GM21390 (cell line): ENCODE results near the gene TMEM30B.
A peak's percentile ranks its signal among the peaks of the same experiment; 100 is the strongest.
"Not testable (repeated sequence)": the region's sequence is repeated elsewhere in the genome, so short reads cannot be mapped to it uniquely, and the experiment has no call there.

Source experiments
- ATAC-seq: cut with Tn5 transposase; IDR thresholded peaks from one replicate; pipeline ENCODE4 v1.9.1; 2021; ENCODE audit not compliant: unreplicated experiment

TMEM30B gene

DNA sequence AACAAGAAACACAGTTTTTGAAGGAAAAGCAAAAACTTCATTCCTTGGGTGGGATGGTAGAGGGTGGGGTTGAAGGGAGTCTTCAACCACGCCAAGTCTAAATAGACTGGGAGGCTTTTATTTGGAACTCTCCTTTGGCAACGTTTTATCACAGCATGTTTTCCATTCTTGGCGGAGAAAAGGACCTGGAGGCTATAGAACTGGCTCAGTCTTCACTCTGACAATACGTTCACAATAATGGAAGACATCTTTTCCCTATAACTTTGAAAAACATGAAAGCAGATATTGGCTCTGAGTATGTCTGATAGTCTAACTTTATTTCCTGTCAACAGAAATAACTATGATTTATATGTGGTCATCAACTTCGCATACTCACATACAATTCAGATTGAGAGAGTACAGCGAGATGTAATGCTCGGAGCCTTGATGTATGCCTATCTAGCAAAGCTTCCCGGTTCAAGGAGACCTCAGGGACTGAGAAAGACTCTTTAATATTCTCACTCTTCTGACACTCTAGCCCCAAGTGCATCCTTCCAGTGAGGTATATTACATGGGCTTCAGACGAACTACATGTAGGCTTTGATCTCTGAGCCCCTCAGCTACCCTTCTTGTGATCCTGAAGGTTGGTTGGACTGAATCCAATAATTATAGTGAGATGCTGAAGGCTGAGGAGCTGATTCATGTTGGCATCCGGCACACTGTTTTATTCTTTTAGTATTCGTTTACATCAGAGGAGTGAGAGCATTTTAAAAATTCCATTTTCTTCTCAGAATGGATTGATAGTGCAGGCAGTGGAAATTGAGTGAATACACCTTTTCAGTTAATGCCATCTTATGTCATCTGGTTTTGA lies 14.0 kb downstream of the TMEM30B start:
- no peak for ATAC-seq

DNA sequence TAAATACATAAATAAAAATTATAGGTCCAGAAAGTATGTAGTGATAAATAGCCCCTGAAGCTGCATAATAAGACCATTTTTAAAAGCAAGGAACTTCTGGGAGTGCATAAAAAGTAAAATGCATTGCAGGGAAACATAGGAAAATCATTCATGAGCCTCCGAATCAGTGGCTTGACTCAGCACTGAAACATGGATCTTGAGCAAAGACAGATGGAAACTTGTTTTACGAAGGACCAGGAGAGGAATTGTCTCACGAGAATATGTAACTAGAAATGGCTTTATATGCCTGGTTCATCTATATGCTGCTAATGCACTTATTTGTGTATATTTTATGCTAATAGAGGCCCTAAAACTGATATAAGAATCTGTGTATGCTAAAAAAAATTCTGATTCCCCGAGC lies 14.7 kb downstream of the TMEM30B start:
- no peak for ATAC-seq

DNA sequence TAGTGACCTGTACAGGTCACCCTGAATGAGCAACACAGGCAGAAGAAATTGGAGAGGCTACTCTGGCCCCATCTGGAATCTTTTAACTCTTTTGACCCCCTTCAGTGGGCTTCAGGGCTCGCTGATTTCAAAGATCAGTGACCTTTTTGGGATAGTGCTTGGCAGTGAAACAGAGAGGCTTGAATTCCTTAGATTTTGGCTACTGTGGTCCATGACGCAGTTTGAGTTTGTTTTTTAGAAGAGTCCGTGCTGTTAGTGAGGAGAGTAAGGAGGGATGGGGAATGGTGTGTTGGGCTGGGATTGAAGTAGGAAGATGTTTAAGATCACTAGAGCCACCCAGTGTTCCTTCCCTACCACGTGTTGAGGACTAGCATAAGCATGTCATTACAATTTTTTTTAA lies 16.5 kb downstream of the TMEM30B start:
- no peak for ATAC-seq

DNA sequence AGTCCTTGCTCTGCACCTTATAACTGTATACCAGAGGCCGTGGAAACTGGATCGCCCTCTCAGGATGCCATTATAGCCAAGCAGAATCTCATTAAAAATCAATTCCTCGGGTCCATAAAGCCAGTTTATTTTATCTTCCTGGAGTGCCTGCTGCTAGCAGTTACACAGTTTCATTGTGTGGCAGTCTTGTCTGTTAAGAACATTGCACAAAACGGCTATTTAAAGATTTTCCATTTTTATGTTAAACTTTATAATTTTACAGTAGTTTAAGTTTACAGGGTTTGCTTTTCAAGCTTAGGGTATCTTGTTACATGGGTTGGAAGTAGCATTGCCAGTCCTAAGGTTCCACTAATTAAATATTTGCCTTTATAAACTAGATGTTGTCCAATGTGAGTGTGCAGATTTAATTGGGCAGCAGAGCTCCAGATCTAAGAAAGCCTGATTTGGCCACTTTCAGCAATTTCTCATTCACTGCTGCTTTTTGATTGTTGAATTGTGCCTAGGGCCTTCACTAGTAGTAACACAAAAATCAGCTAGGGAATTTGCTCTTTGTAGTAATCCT lies 17.0 kb downstream of the TMEM30B start:
- ATAC-seq: no peak

DNA sequence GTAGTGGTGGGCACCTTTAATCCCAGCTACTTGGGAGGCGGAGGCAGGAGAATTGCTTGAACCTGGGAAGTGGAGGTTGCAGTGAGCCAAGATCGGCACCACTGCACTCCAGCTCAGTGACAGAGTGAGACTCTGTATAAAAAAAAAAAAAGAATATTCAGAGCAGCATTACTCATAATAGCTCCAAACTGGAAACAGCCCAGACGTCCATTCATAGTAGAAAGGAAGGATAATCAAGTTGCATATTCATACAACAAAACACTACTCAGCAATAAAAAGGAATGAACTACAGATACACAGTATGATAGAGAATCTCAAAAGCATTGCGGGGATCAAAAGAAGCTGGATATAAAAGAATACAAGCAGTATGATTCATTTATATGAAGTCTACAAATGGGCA lies 19.1 kb downstream of the TMEM30B start:
- no peak for ATAC-seq

DNA sequence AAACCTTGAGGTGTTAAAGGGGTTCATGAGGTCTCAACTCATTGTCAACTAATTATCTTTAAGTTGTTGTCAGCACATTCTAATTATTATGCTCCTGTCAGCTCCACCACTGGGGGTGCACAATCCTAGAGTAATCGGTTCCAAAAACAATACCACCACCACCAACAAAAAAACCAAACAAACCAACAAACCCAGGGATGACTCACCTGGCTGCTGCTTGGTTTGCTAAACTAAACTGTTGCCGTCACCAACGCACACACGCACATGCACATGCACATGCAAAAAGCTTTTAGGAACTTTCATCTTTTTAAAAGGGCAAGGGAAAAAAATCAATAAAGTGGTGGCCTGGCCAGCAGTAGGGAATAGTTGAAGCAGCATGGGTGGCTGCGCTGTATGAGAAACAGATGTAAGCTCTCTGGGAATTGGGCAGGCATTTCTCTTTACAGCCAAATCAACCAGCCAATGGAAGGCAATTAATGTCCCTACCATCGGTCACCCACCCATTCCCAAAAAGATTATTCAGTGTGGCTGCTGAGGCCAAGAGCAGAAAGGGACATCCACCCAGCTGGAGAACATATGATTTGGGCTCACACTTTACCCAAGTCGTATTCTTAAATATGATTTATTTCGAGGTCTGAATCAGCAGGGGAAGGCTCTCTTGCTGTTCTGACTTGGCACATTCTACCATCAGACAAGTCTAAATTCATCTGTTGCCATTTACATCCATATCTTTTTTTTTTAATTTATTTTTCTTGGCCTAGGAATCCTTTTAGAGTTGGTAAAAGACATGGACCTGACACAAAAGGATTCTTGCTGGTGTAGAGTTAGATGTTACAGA lies 20.0 kb downstream of the TMEM30B start:
- ATAC-seq: no peak

DNA sequence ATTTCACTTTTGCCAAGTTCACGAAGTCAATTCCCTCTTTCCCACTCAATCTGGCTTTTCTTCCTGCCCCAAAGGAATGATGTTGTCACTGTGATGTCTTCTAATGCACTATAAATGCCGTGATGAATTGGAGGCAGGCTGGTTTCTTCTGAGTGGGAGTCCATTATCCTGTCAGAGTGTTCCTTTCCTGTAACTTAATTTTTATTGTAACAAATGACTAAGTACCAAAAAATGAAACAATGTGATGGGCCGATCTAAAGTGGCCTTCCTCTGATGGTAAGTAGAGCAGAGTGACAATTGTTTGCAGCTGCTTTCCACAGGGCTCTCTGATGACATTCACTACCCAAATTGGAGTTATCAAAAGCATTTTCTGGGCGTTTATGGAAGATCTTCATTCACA lies 22.2 kb downstream of the TMEM30B start:
- no peak for ATAC-seq

DNA sequence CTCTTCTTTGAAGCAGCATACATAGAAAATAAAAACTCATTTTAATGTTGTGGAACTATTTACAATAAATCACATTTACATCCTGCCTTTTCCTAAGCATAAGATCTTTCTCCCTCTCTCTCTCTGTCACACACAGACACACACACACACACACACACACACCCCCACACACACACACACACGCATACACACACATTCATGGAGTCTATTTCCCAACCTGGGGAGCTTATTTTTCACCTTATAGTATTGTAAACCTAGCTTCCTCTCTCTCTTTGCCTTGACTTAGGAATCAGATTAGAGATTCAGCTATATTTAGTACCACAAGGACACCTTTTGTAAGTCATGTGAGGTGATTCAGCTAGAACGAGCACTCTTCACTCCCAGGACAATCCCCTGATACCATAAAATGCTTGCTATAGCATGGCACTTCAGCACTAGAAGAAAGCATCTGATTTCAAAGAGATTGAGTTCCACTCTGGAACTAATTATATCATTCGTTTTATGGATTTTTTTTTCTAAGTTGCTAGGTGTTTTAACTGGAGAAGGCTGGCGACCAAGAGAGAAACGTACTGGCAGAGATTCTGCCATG lies 23.6 kb downstream of the TMEM30B start:
- ATAC-seq: no peak

DNA sequence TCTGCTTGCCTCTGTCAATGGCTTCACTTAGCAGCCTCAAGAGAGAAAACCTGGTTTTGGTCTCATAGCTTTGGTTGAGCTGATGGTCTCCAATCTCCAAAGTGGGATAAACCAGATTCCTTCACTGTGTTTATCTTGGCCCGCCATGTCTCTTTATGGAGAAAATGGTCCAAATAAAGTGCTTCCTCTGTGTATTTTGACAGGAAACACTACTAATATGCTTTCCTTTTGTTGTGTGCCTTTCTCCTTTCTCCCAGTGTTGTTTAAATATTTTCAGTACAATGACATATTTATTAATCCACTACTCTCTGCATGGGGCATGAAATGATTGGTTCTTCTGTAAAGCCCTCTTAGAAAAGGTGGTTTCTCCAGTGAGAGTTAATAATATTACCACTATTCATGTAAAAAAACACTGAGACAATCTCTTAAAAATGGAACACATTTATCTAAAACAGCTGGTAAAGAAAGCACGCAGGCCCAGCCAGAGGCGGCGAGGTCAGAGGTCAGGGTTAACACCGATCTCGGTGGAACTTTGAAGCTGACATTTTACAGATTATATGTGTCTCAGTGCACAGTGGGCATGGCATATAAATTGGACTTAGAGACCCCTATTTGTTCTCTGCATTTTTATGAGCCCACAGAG lies 24.2 kb downstream of the TMEM30B start:
- no peak for ATAC-seq

DNA sequence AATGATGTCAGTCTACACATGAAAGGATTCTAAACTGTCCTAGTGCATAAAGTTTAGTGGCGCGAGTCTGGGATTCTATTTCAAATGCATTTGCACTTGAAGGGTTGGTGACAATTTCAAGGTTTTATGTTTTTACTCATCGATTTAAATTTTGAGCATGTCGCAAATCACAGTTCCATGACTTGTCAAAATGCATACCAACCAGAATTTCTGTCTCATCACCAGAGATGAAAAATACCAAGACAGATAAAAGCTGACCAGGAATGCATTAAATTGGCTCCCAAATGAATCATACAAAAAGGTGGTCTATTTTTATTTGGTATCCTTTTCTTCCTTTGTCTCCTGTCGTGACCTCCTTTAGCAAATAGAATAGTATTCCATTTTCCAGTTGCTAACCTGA lies 25.2 kb downstream of the TMEM30B start:
- no peak for ATAC-seq

DNA sequence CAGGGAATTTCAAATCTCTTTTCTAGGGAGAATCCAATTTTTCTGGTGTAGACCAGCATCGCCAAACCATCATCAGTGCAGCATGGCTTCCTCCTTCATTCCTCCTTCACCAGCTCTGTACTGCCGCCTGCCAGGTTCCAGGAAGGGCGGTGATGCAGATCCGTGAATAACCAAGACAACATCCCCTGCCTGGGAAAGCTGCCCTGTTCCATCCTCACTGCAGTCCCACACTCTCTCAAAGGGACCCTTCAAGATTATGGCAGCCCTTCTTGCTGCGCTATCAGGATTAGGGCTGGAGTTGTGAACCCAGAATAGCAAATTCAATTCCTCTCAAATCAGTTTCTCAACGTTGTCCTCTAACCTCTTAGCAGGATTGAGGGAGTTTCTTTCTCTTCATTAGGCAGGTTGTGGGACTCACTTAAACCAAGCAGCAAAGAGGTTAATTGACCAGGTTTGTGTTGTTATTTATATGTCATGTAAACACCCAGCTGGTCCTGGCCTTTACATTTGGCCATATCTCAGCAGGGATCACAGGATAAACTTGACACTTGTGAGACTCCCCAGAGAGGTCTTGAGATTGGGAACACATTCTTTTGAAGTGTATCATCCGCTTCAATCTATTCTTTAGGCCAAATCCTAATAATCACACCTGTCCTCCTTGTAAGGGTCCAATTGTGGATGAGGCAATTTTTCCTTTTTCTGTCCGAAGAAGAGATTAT lies 26.2 kb downstream of the TMEM30B start:
- no peak for ATAC-seq

DNA sequence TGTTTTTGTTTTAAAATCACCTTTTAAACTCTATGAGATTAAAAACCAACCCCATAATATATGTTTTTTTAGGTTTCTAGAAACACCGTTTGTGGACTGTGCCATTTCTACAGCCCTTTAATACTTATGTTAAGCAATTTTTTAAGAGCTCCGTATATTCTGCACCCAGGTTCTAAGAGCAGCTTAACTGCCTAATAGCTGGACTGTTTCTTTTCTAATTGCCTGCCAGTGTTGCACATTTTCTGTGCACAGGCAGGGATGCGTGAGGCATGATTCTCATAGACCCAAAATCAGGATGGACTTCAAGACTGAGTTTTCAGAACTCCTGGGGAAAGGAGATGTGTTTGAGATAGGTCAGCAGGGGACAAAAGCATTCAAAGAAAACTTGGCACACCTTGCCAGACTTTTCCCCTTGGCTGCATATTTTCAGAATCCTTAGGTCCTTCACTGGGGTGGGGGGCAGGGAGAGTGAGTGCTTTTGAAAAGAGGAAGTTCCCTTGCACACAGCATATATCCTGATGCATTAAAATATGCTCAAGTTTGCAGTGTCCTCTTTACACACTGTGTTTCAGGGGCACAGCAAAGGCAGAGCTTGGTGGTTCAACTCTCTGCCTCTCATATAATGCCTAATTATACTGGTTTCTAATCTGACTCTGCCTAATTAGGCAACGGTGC lies 27.9 kb downstream of the TMEM30B start:
- ATAC-seq: no peak

DNA sequence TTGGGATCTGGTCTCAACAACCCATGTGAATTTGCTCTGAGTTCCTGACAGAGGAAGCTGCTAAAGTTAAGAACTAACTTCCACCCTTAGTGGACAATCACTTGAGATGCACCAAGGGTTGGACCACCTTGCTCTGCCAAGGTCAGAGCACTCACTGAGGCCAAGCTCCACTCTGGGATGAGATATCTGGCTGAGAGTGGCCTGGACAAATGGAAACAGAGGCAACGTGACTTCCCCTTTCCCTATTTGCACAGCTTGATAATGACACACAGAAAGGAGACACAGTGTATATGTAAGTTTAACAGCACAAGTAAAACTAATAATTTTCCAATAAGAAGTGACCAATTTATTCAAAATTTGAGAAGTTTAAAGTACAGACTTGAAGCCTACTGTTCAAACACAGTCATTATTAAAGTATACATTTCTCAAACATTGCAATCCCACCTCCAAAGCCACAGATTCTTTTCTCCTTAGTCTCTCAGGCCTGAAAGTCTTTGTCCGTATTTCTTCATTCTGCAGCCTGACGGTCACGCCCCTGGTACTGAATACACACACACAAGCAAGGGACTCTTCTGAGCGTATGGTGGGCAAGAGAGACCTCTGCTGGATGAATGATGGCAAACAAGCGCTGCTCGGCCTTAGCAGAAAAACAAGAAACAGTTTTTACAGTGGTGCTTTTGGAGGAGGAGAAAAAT lies 28.6 kb downstream of the TMEM30B start:
- ATAC-seq: peak; percentile 92

DNA sequence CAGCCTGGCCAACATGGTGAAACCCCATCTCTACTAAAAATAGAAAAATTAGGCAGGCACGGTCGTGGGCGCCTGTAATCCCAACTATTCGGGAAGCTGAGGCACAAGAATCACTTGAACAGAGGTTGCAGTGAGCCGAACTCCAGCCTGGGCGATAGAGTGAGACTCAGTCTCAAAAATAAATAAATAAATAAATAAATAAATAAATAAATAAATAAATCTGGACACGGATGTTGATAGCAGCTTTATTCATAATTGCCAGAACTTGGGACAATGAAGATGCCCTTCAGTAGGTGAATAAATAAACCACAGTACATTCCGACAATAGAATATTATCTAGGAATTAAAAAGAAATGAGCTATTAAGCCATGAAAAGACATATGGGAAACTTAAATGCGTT lies 31.1 kb downstream of the TMEM30B start:
- no peak for ATAC-seq

DNA sequence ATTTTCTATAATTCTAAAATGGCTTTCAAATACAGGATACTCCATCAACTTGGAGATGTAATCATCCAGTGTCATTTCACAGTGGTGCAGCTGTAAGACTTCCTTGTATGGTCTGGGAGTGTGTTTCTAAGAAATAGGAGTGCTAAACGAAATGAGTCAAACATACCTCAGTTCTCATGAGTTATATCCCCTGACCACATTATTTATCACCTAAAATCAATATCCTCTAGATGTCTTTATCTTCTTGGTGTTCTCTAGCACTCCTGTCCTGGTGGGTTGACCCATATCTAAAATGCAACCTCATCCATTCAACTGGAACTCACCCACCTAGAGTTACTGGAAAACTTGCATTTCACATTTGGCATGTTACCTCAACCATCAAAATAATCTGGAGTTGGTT lies 33.2 kb downstream of the TMEM30B start:
- ATAC-seq: no peak

DNA sequence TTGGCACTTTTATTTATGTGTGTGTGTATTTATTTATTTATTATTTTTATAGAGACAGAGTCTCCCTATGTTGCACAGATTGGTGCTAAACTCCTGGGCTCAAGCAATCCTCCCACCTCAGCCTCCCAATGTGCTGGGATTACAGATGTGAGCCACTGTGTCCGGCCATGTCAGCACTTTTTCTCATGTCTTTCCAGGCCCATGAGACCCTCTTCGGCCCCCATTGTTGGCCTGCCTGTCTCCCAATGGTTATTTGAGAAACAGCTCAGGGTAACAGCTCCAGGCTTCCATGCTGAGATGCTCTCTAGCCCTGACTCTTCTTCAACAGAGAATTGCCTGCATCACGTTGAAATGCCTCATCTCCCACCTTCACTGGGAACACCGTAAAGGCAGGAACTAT lies 34.4 kb downstream of the TMEM30B start:
- ATAC-seq: no peak

DNA sequence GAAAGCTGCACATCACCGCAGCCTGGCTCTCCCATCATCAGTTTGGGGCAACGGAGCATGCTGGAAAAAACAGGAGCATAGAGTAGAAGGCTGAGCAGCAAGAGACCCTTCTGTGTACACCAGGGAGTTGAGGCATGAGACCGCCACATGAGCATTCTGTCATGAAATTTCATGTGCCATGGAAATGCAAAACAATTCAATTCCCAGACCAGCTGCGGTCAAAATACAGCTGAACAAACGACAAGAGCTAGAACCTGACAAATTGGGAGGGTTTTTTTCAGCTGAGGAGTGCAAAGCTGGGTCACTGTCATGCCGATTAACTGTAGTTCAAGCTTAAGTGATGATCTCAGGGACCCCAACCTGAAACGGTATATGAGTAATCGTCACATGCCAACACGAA lies 37.1 kb downstream of the TMEM30B start:
- no peak for ATAC-seq

DNA sequence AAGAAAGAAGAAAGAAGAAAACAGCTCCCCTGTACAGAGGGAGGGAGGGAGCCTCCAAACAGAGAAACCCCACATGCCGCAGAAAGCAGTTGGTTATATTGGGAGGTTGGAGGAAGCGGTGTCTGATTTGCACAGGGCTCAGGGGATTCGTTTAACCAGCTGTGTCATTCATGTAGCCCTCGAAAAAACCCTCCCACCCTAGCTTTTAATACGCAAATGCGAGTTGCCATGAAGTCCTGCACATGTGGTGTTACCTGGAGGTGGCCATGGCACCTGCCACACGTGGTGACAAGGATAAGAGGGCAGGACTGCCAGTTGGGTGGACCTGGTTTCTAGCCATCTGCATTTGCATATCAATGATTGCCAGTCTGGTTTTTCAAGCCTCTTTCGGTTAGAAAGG lies 40.9 kb downstream of the TMEM30B start:
- no peak for ATAC-seq

DNA sequence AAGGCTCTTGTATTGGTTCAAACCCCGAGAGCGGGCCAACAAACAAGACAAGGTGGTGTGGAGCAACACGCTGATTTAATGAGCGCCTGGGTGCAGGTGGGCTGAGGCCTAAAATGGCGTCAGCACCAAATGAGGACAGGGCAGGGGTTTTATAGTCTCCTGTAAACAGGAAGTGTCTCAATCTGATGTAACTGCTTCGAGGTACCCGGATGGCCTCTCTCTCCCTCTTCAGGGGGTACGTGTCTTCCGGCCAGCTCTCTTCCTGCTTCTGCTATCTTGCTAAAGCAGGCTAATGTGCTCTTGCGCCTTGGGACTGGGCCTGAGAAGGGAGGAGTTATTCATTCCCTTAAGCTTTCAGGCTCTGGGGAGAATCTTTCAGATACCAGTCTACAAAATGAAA lies 41.9 kb downstream of the TMEM30B start:
- ATAC-seq: not testable (repeated sequence)
